Measurements from ENCODE around the gene RBM15B. TPM values are rescaled to one million over a fixed set of nuclear protein-coding genes. Genes with fewer than 3 reads are reported as not detected.

RBM15B gene
- total and polyA plus RNA-seq, 4 donors, result 8.4 to 31.8 (median 17.7) TPM

GRCh38 chr3:51375136-51375535 is 15.9 kb upstream of the RBM15B start:
- H3K9me3 ChIP-seq (ENCODE audit: control insufficient read depth in 4 of 4, insufficient read depth in 3 of 4, low read length in 3 of 4), result no peaks in the 10 kb centered on the region
- H3K4me1 ChIP-seq (ENCODE audit: control insufficient read depth in 5 of 5, insufficient read depth in 5 of 5, low read length in 5 of 5), result no peaks in the 10 kb centered on the region
- no peak overlapping the region for H3K4me3 ChIP-seq
- peaks cover 0 to 2% (median 0%) of the 10 kb centered on the region in 3 donors for H3K27me3 ChIP-seq (ENCODE audit: control insufficient read depth in 3 of 3, insufficient read depth in 3 of 3, low read length in 2 of 3)
- ATAC-seq (ENCODE audit: insufficient read depth, low FRiP score), result no peak
- no peak for TF ChIP-seq CTCF (IDR thresholded peaks at IDR 0.05; ENCODE audit: control extremely low read depth, extremely low read depth)
- DNase-seq, result no peak
- no peak overlapping the region for H3K27ac ChIP-seq (ENCODE audit: low read depth in 1 of 2, low read length in 1 of 2)
- no peaks in the 10 kb centered on the region for H3K36me3 ChIP-seq (ENCODE audit: control insufficient read depth in 4 of 4, insufficient read depth in 4 of 4, low read length in 4 of 4)
- no peak overlapping the region for H3K9ac ChIP-seq (ENCODE audit: insufficient read depth in 1 of 2, low read length in 2 of 2)

- no peaks in the 10 kb centered on the region for H3K36me3 ChIP-seq (ENCODE audit: control insufficient read depth in 4 of 4, insufficient read depth in 4 of 4, low read length in 4 of 4)
- ATAC-seq (ENCODE audit: insufficient read depth, low FRiP score) (no peak), DNase-seq (no peak)
- H3K4me1 ChIP-seq (ENCODE audit: control insufficient read depth in 5 of 5, insufficient read depth in 5 of 5, low read length in 5 of 5), result no peaks in the 10 kb centered on the region
- no peak overlapping the region for H3K27ac ChIP-seq (ENCODE audit: low read depth in 1 of 2, low read length in 1 of 2)
- H3K27me3 ChIP-seq (ENCODE audit: control insufficient read depth in 3 of 3, insufficient read depth in 3 of 3, low read length in 2 of 3), result peaks cover 0 to 2% (median 0%) of the 10 kb centered on the region in 3 donors
- no peak overlapping the region for H3K4me3 ChIP-seq
- H3K9me3 ChIP-seq (ENCODE audit: control insufficient read depth in 4 of 4, insufficient read depth in 3 of 4, low read length in 3 of 4), result no peaks in the 10 kb centered on the region
- no peak overlapping the region for H3K9ac ChIP-seq (ENCODE audit: insufficient read depth in 1 of 2, low read length in 2 of 2)
- TF ChIP-seq CTCF (IDR thresholded peaks at IDR 0.05; ENCODE audit: control extremely low read depth, extremely low read depth), result no peak
- 86 to 94% methylated on average over 8 of the region's 8 CpGs for WGBS, 2 donors
Measured at GRCh38 chr3:51375571-51375970, 15.5 kb upstream of the RBM15B start.

- no peak overlapping the region for H3K4me3 ChIP-seq
- H3K9me3 ChIP-seq (ENCODE audit: control insufficient read depth in 4 of 4, insufficient read depth in 3 of 4, low read length in 3 of 4), result no peaks in the 10 kb centered on the region
- no peak for DNase-seq
- no peak overlapping the region for H3K9ac ChIP-seq (ENCODE audit: insufficient read depth in 1 of 2, low read length in 2 of 2)
- no peaks in the 10 kb centered on the region for H3K27me3 ChIP-seq (ENCODE audit: control insufficient read depth in 3 of 3, insufficient read depth in 3 of 3, low read length in 2 of 3)
- WGBS, 2 donors, result 35 to 66% methylated on average over 5 of the region's 5 CpGs
- no peak for TF ChIP-seq CTCF (IDR thresholded peaks at IDR 0.05; ENCODE audit: control extremely low read depth, extremely low read depth)
- H3K27ac ChIP-seq (ENCODE audit: low read depth in 1 of 2, low read length in 1 of 2), result no peak overlapping the region
- no peaks in the 10 kb centered on the region for H3K36me3 ChIP-seq (ENCODE audit: control insufficient read depth in 4 of 4, insufficient read depth in 4 of 4, low read length in 4 of 4)
- H3K4me1 ChIP-seq (ENCODE audit: control insufficient read depth in 5 of 5, insufficient read depth in 5 of 5, low read length in 5 of 5), result no peaks in the 10 kb centered on the region
- no peak for ATAC-seq (ENCODE audit: insufficient read depth, low FRiP score)
Measured at GRCh38 chr3:51378065-51378464, 13.0 kb upstream of the RBM15B start.

GRCh38 chr3:51378726-51379125 is 12.4 kb upstream of the RBM15B start:
- ATAC-seq (ENCODE audit: insufficient read depth, low FRiP score), result no peak
- H3K27me3 ChIP-seq (ENCODE audit: control insufficient read depth in 3 of 3, insufficient read depth in 3 of 3, low read length in 2 of 3), result no peaks in the 10 kb centered on the region
- no peaks in the 10 kb centered on the region for H3K9me3 ChIP-seq (ENCODE audit: control insufficient read depth in 4 of 4, insufficient read depth in 3 of 4, low read length in 3 of 4)
- no peak for TF ChIP-seq CTCF (IDR thresholded peaks at IDR 0.05; ENCODE audit: control extremely low read depth, extremely low read depth)
- no peak overlapping the region for H3K4me3 ChIP-seq
- no peaks in the 10 kb centered on the region for H3K36me3 ChIP-seq (ENCODE audit: control insufficient read depth in 4 of 4, insufficient read depth in 4 of 4, low read length in 4 of 4)
- H3K9ac ChIP-seq (ENCODE audit: insufficient read depth in 1 of 2, low read length in 2 of 2), result no peak overlapping the region
- no peak overlapping the region for H3K27ac ChIP-seq (ENCODE audit: low read depth in 1 of 2, low read length in 1 of 2)
- peaks cover 0 to 5% (median 0%) of the 10 kb centered on the region in 5 donors for H3K4me1 ChIP-seq (ENCODE audit: control insufficient read depth in 5 of 5, insufficient read depth in 5 of 5, low read length in 5 of 5)
- WGBS, 2 donors, result 69 to 86% methylated on average over 2 of the region's 2 CpGs
- no peak for DNase-seq
